ENCODE results near the gene SLC38A1.

The SLC38A1 gene

DNA sequence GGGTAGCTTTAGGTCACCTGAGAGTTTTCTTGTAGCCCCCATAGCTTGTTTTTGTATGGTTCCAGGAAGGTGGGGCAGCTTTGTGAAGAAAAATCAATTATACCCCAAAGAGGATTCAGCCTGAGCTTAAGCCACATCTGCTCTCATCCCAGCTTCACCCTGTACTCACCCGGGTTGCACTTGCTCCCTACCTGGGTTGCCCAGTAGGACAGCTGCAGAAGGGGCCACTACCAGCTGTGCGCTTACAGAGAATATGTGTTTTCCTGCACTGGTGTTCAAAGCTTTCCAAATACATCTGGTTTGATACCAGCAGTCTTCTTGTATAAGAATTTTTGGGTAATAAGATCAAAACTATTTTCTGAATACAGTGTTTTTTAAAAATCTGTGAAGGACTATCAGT, 3.0 kb upstream of the SLC38A1 start:
- H3K4me1 ChIP-seq (ENCODE audit: insufficient read depth, low read length): peaks cover 4% of the 10 kb centered on the region
- H3K9me3 ChIP-seq (ENCODE audit: low read length): no peaks in the 10 kb centered on the region
- no peak overlapping the region for H2AFZ ChIP-seq (ENCODE audit: low read depth, low read length)
- H3K27me3 ChIP-seq (ENCODE audit: insufficient read depth, low read length): peaks cover 15% of the 10 kb centered on the region
- H3K4me3 ChIP-seq (ENCODE audit: low read length): no peak overlapping the region
- no peaks in the 10 kb centered on the region for H3K36me3 ChIP-seq (ENCODE audit: insufficient read depth, low read length)

DNA sequence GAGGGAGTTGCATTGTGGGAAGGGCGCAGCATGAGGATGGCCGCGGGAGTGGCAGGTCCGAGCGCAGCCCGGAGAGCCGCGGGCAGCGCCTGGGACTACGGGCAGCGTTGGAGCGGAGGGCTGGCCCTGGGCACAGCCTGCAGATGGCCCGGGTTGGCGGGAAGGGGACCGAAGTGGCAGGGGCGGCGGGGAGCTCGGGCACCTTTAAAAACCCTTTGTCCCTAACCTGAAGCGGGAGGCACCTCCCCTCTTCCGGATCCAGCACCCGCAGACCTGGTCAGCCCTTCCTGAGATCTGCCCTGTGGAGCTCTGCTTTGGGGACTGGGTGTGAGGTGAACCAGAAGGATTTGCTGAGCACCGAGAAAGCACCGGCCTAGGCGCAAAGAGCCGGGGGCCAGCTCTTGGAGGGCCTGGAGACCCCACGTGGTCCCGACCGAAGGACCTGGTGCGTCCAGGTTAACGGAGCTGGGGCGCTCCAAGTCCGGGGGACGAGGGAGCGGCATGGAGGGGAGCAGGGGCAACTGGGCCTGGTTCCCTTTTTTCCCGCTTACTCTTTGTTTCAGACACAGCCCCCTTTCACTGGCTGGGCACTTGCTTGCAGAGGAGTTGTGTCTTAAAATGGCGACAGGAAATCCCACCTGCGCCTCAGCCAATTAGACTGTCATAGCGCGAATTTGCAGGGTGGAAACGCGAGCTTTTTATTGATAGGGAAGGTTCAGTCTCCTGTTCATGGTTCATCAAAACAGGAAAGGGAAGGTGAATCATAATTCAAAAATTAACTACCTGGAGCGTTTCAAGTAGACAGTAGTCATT, 792 bp upstream of the SLC38A1 start:
- Histone ChIP-seq H3K27me3 (ENCODE audit: insufficient read depth, low read length) (peaks cover 15% of the 10 kb centered on the region), H3K4me1 (ENCODE audit: insufficient read depth, low read length) (peaks cover 9% of the 10 kb centered on the region), H3K36me3 (ENCODE audit: insufficient read depth, low read length) (no peaks in the 10 kb centered on the region), H2AFZ (ENCODE audit: low read depth, low read length) (peak overlapping the region; percentile 99), H3K9me3 (ENCODE audit: low read length) (no peaks in the 10 kb centered on the region), H3K4me3 (ENCODE audit: low read length) (peak overlapping the region; percentile 52)

DNA sequence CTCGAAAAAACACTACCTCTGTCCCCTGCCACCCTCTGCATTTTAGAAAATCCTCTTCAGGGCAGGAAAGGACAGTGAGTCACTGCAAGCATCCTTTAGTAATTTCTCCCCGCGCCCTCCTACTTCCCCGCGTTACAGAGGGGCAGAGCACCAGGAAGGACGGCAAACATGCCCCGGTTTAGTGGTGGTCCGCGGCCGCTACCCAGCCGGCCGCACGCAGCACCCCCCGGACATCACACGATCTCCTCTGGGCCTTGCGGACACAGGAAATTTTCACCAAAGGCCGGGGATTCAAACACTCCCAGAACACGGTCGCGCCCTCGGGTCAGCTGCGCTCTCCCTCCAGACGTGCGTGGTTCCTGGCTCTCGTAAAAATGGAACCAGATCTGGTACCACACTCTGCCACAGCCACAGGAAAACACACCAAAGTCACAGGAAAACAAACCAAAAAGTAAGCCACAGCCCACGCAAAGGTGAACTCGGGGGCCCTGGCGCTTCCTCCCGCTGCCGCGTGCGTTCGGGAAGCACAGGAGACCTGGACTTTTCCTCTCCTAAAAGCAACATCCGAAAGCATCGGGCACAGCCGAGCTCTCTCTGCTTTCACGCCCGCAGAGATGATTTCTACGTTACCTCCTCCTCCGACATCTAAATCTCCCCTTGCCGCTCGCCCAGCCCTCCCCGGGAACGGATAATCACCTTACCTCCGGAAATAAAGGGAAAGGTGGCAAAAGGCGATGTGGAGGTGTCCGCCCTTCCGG, 839 bp downstream of the SLC38A1 start:
- Histone ChIP-seq H2AFZ (ENCODE audit: low read depth, low read length) (peak overlapping the region; percentile 99), H3K4me1 (ENCODE audit: insufficient read depth, low read length) (peaks cover 9% of the 10 kb centered on the region), H3K36me3 (ENCODE audit: insufficient read depth, low read length) (no peaks in the 10 kb centered on the region), H3K27me3 (ENCODE audit: insufficient read depth, low read length) (peaks cover 15% of the 10 kb centered on the region), H3K4me3 (ENCODE audit: low read length) (peak overlapping the region; percentile 52), H3K9me3 (ENCODE audit: low read length) (no peaks in the 10 kb centered on the region)

DNA sequence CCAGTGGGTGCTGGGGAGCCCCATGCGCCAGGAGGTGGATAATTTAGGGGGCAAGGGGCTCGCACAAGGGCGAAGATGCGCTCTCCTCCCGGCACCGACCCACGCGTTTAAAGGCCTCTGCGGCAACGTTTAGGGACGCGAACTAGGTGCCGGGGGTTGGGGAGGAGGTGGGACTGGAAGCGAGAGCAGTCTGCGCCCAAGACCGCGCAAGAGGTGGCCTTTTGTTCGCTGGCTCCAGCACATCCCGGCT, 1.3 kb downstream of the SLC38A1 start:
- peaks cover 15% of the 10 kb centered on the region for H3K27me3 ChIP-seq (ENCODE audit: insufficient read depth, low read length)
- no peaks in the 10 kb centered on the region for H3K9me3 ChIP-seq (ENCODE audit: low read length)
- no peaks in the 10 kb centered on the region for H3K36me3 ChIP-seq (ENCODE audit: insufficient read depth, low read length)
- H2AFZ ChIP-seq (ENCODE audit: low read depth, low read length): peak overlapping the region; percentile 99
- H3K4me3 ChIP-seq (ENCODE audit: low read length): peak overlapping the region; percentile 52
- peaks cover 9% of the 10 kb centered on the region for H3K4me1 ChIP-seq (ENCODE audit: insufficient read depth, low read length)

DNA sequence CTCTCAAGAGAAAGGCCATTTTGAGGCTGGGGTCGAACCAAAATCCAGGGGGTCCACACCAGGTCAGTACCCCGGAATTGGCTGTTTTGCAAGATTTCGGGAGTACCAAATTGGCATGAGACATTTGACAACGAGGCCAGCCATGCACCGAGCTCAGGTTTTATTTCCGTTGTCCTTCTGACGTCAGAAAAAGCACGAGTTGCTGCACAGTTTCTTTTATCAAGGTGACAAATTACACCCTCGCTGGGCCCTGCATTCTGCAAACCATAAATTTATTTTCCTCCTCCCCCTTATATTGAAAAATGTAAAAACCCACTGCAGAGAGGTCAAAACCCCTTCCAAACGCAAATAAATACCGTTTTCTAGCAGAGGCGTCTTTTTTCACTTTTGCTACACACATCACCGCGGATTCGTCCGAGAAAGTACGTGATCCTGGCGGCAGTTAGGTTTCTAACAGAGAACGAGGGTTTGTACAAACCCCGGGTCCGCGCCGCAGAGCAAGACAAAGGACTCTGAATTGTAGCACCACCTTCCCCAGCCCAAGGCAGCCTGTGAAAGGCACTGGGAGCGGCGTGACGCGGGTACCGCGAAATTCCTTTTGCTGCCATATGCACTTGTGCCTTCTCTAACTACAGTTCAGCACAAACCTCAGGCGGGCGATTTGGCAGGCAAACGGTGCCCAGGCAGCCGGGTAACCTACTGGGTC, 1.8 kb downstream of the SLC38A1 start:
- H3K27me3 ChIP-seq (ENCODE audit: insufficient read depth, low read length): peaks cover 15% of the 10 kb centered on the region
- no peaks in the 10 kb centered on the region for H3K9me3 ChIP-seq (ENCODE audit: low read length)
- H3K36me3 ChIP-seq (ENCODE audit: insufficient read depth, low read length): no peaks in the 10 kb centered on the region
- H3K4me1 ChIP-seq (ENCODE audit: insufficient read depth, low read length): peaks cover 9% of the 10 kb centered on the region
- peak overlapping the region; percentile 99 for H2AFZ ChIP-seq (ENCODE audit: low read depth, low read length)
- H3K4me3 ChIP-seq (ENCODE audit: low read length): peak overlapping the region; percentile 52

DNA sequence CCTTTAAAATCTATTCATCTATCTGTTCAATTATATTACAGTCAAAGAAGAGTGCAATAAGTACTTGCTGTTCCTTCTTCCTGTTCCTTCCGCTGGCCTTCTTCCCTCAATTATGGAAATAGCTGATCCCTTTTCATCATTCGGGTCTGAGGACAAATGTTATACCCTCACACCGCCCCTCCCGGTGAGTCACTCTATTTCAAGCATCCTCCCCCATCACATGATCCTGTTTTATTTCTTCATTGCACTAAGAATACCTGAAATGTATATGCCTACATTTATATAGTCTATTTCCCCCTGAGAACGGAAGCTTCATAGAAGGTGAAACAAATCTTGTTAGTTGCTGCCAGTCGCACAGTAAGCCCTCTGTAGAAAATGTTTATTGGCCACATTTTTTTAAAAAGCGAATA, 2.5 kb downstream of the SLC38A1 start:
- Histone ChIP-seq H3K27me3 (ENCODE audit: insufficient read depth, low read length) (peaks cover 14% of the 10 kb centered on the region), H2AFZ (ENCODE audit: low read depth, low read length) (peak overlapping the region; percentile 99), H3K36me3 (ENCODE audit: insufficient read depth, low read length) (no peaks in the 10 kb centered on the region), H3K4me1 (ENCODE audit: insufficient read depth, low read length) (peaks cover 9% of the 10 kb centered on the region), H3K4me3 (ENCODE audit: low read length) (peak overlapping the region; percentile 52), H3K9me3 (ENCODE audit: low read length) (no peaks in the 10 kb centered on the region)

DNA sequence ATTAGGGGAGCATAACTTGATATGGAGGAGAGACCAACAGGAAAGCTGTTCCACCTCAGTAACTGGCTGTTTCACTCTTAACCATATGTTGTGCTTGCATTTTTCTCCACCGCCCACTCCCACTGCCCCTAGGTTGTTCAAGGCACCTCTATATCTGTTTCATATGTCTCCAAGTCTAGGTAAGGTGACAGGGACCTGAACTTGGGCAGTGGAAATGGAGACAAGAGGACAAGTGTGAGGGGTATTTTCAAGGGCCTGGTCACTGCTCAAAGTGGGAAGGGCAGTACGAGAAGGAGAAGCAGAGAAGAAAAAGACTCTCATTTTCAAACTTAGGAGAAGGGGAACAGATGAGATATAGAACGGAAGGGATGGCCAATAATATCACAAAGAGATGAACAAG, 3.1 kb downstream of the SLC38A1 start:
- H3K4me1 ChIP-seq (ENCODE audit: insufficient read depth, low read length): peaks cover 10% of the 10 kb centered on the region
- no peaks in the 10 kb centered on the region for H3K9me3 ChIP-seq (ENCODE audit: low read length)
- H3K36me3 ChIP-seq (ENCODE audit: insufficient read depth, low read length): no peaks in the 10 kb centered on the region
- peaks cover 10% of the 10 kb centered on the region for H3K27me3 ChIP-seq (ENCODE audit: insufficient read depth, low read length)
- H3K4me3 ChIP-seq (ENCODE audit: low read length): peak overlapping the region; percentile 52
- H2AFZ ChIP-seq (ENCODE audit: low read depth, low read length): no peak overlapping the region

DNA sequence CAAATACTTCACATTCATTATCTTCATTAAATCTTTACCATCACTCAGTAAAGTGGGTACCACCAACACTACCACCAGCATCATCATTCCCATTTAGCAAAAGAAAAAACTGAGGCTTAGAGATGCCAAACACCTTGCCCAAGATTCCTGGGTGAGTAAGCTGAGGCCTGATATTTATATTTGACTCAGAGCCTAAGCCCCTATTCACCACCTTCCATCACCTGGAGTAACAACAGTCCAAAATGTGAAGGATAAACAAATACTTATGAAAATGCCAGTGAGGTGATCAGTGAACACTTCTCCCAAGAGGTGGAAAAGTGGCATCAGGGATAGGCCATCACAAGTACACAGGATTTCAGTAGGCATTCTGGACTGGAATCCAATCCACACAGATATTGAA, 3.7 kb downstream of the SLC38A1 start:
- Histone ChIP-seq H3K27me3 (ENCODE audit: insufficient read depth, low read length) (peaks cover 5% of the 10 kb centered on the region), H3K4me1 (ENCODE audit: insufficient read depth, low read length) (peaks cover 12% of the 10 kb centered on the region), H3K36me3 (ENCODE audit: insufficient read depth, low read length) (no peaks in the 10 kb centered on the region), H3K4me3 (ENCODE audit: low read length) (no peak overlapping the region), H2AFZ (ENCODE audit: low read depth, low read length) (no peak overlapping the region), H3K9me3 (ENCODE audit: low read length) (no peaks in the 10 kb centered on the region)

DNA sequence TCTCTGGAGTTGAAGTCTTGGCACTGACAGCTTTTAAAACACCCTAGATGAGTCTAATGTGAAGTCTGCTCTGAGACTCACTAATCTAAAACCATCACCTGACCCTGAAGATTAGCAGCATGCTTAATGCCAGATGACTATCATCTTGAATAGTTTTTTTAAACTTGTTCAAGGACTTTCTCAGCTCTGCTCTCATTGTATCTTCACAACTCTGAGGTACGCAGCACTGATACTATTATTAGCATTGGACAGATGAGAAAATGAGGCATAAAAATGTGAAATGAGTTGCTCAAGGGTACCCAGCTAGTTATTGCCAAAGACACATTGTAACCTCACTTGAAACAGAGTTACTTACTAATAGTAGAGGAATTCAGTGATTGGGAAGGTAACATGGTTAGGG, 4.8 kb downstream of the SLC38A1 start:
- peaks cover 2% of the 10 kb centered on the region for H3K9me3 ChIP-seq (ENCODE audit: low read length)
- peaks cover 10% of the 10 kb centered on the region for H3K4me1 ChIP-seq (ENCODE audit: insufficient read depth, low read length)
- no peak overlapping the region for H2AFZ ChIP-seq (ENCODE audit: low read depth, low read length)
- no peaks in the 10 kb centered on the region for H3K36me3 ChIP-seq (ENCODE audit: insufficient read depth, low read length)
- no peaks in the 10 kb centered on the region for H3K27me3 ChIP-seq (ENCODE audit: insufficient read depth, low read length)
- H3K4me3 ChIP-seq (ENCODE audit: low read length): no peak overlapping the region

DNA sequence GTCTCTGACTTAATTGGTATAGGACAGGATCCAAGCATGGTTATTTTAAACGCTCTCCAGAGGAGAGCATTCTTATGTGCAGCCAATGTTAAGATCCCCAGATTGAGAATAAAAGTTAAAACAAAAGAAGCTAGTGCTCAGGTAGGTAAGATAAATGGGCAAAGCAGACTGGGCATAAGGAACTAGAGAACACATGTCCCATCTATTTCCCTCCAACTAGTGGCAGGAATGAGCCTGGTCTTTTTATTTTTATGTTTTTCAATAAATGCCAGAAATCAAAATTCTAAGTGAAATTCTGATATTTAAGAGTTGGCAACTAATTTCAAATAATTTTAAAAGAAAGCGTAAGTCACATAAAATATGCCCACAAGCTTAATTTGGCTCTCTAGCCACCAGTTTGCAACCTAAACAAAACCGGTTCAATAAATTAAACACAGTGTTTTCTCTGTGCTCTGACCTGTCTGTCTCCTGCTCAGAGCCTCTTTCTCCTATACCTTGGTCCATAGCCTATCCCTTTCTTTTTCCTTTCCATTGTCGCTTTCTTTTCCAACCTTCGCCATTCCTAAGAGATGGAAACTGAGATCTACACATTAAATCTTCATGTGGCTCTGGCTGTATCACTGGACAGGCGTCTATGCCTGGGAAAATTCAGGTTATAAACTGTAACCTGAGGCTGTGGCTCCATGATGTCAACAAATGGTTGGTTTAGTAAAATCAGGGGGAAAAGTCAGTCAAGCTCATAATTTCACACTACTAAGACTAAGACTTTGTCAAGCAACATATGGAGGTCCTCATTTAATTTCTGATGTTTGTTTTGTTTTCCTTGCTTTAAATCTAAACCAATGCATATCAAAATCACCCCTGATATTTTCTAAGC, 5.5 kb downstream of the SLC38A1 start:
- H3K9me3 ChIP-seq (ENCODE audit: low read length): peaks cover 2% of the 10 kb centered on the region
- no peaks in the 10 kb centered on the region for H3K36me3 ChIP-seq (ENCODE audit: insufficient read depth, low read length)
- no peaks in the 10 kb centered on the region for H3K27me3 ChIP-seq (ENCODE audit: insufficient read depth, low read length)
- H3K4me3 ChIP-seq (ENCODE audit: low read length): no peak overlapping the region
- H3K4me1 ChIP-seq (ENCODE audit: insufficient read depth, low read length): peaks cover 10% of the 10 kb centered on the region
- no peak overlapping the region for H2AFZ ChIP-seq (ENCODE audit: low read depth, low read length)

DNA sequence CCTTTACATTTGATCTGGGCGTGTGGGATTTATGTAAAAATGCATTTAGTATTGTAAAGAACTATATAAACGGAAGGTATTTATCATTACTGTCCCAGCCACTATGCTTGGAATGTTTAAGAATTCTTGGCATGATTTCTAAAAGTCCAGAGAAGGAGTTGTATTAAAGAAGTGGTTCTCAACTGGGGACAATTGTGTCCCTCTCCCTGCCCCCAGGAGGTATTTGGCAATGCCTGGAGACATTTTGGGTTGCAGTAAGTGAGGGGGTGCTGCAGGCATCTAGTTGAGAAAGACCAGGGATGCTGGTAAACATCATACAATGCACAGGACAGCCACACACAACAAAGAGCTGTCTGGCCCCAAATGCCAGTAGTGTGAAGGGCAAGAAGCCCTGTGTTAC, 7.2 kb downstream of the SLC38A1 start:
- Histone ChIP-seq H3K4me1 (ENCODE audit: insufficient read depth, low read length) (peaks cover 8% of the 10 kb centered on the region), H3K27me3 (ENCODE audit: insufficient read depth, low read length) (no peaks in the 10 kb centered on the region)

DNA sequence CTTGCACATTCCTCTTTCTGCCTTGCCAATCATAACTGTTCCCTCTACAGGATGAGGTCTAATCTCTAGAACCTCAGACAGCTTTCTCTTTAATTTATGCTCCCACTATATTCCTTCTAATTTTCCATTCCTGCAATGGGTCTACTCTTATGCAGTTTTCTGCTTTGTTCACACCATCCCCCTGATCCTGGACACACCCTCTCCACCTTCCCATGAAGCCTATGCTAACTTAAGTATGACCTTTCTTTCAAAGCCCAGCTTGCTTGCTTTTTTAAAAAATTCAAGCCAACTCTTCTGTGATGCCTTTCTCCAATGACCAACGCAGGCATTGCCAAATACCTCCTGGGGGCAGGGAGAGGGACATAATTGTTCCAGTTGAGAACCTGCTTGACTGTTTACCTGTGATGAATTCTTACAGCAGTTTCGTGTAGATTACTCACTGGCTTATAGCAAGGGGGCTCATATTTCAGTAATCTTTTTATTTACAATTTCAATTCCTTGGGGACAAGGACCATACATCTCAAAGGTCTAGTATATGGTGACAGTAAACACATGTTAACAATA, 7.8 kb downstream of the SLC38A1 start:
- H3K4me3 ChIP-seq (ENCODE audit: low read length): no peak overlapping the region
- H3K27me3 ChIP-seq (ENCODE audit: insufficient read depth, low read length): no peaks in the 10 kb centered on the region
- peaks cover 4% of the 10 kb centered on the region for H3K4me1 ChIP-seq (ENCODE audit: insufficient read depth, low read length)
- H3K9me3 ChIP-seq (ENCODE audit: low read length): peaks cover 2% of the 10 kb centered on the region
- H2AFZ ChIP-seq (ENCODE audit: low read depth, low read length): no peak overlapping the region
- no peaks in the 10 kb centered on the region for H3K36me3 ChIP-seq (ENCODE audit: insufficient read depth, low read length)

More for the DNA sequence above, 7.2 kb downstream of the SLC38A1 start:
- Histone ChIP-seq H3K36me3 (ENCODE audit: insufficient read depth, low read length) (no peaks in the 10 kb centered on the region), H3K4me3 (ENCODE audit: low read length) (no peak overlapping the region), H2AFZ (ENCODE audit: low read depth, low read length) (no peak overlapping the region), H3K9me3 (ENCODE audit: low read length) (peaks cover 2% of the 10 kb centered on the region)
